ENCODE measurements around the gene PKD1L1. TPM values are rescaled to one million over a fixed set of nuclear protein-coding genes. Genes with fewer than 3 reads are reported as not detected.
"Not testable (repeated sequence)": the region's sequence is repeated elsewhere in the genome, so short reads cannot be mapped to it uniquely, and the experiment has no call there.

The PKD1L1 gene
- total RNA-seq, 1 donor from 2014 or later: 0.89 TPM

GRCh38 chr7:47943676-47944474 lies 4.4 kb downstream of the PKD1L1 start:
- Mint-ChIP-seq H3K27ac (no peak overlapping the region), H3K4me3 (ENCODE audit: low read depth) (no peak overlapping the region), H3K36me3 (ENCODE audit: insufficient read depth) (no peaks in the 10 kb centered on the region), H3K4me1 (ENCODE audit: low read depth) (peaks cover 16% of the 10 kb centered on the region), H3K27me3 (no peaks in the 10 kb centered on the region), H3K9me3 (ENCODE audit: low read depth) (no peaks in the 10 kb centered on the region)
- no peak for DNase-seq (ENCODE audit: low spot score, unreplicated experiment)
- TF ChIP-seq CTCF (IDR thresholded peaks at IDR 0.05; ENCODE audit: unreplicated experiment): no peak

- H3K9me3 Mint-ChIP-seq (ENCODE audit: low read depth); DNase-seq (ENCODE audit: low spot score, unreplicated experiment); H3K4me3 Mint-ChIP-seq (ENCODE audit: low read depth); H3K36me3 Mint-ChIP-seq (ENCODE audit: insufficient read depth); H3K27me3 Mint-ChIP-seq; H3K27ac Mint-ChIP-seq: not testable (repeated sequence)
- peaks cover 15% of the 10 kb centered on the region for H3K4me1 Mint-ChIP-seq (ENCODE audit: low read depth)
These were observed 5.6 kb downstream of the PKD1L1 start for GRCh38 chr7:47942651-47943050.

GRCh38 chr7:47942132-47942531 lies 6.1 kb downstream of the PKD1L1 start:
- Mint-ChIP-seq H3K36me3 (ENCODE audit: insufficient read depth) (no peaks in the 10 kb centered on the region), H3K4me3 (ENCODE audit: low read depth) (no peak overlapping the region), H3K27me3 (no peaks in the 10 kb centered on the region), H3K9me3 (ENCODE audit: low read depth) (no peaks in the 10 kb centered on the region), H3K4me1 (ENCODE audit: low read depth) (peaks cover 20% of the 10 kb centered on the region), H3K27ac (no peak overlapping the region)
- no peak for DNase-seq (ENCODE audit: low spot score, unreplicated experiment)
- TF ChIP-seq CTCF (IDR thresholded peaks at IDR 0.05; ENCODE audit: unreplicated experiment): no peak

GRCh38 chr7:47941136-47941844 lies 7.0 kb downstream of the PKD1L1 start:
- Mint-ChIP-seq H3K9me3 (ENCODE audit: low read depth) (no peaks in the 10 kb centered on the region), H3K27ac (no peak overlapping the region), H3K4me3 (ENCODE audit: low read depth) (no peak overlapping the region), H3K27me3 (no peaks in the 10 kb centered on the region), H3K36me3 (ENCODE audit: insufficient read depth) (no peaks in the 10 kb centered on the region), H3K4me1 (ENCODE audit: low read depth) (peaks cover 20% of the 10 kb centered on the region)
- TF ChIP-seq CTCF (IDR thresholded peaks at IDR 0.05; ENCODE audit: unreplicated experiment): no peak
- no peak for DNase-seq (ENCODE audit: low spot score, unreplicated experiment)

- no peaks in the 10 kb centered on the region for H3K36me3 Mint-ChIP-seq (ENCODE audit: insufficient read depth)
- no peaks in the 10 kb centered on the region for H3K27me3 Mint-ChIP-seq
- H3K27ac Mint-ChIP-seq: no peak overlapping the region
- no peak for TF ChIP-seq CTCF (IDR thresholded peaks at IDR 0.05; ENCODE audit: unreplicated experiment)
- no peaks in the 10 kb centered on the region for H3K9me3 Mint-ChIP-seq (ENCODE audit: low read depth)
- DNase-seq (ENCODE audit: low spot score, unreplicated experiment): no peak
- H3K4me3 Mint-ChIP-seq (ENCODE audit: low read depth): no peak overlapping the region
- peaks cover 20% of the 10 kb centered on the region for H3K4me1 Mint-ChIP-seq (ENCODE audit: low read depth)
These were observed 7.9 kb downstream of the PKD1L1 start for GRCh38 chr7:47940088-47941013.

Data from progenitor cell of endocrine pancreas (in vitro differentiated cells).